IgD-negative memory B cell (primary cell): ENCODE measurements around the gene PPFIA3. TPM values are rescaled to one million over a fixed set of nuclear protein-coding genes. Genes with fewer than 3 reads are reported as not detected.

Experiments used
- H3K27ac Mint-ChIP-seq, 3 donors: one replicate each; pipeline ENCODE4 v1.8.0; 2020 to 2022; ENCODE audit warnings: mild to moderate bottlenecking in 3 of 3, mixed read lengths in 3 of 3, moderate library complexity in 1 of 3
- H3K27me3 Mint-ChIP-seq: one replicate; pipeline ENCODE4 v1.8.0; 2021; ENCODE audit warnings: mixed read lengths
- H3K36me3 Mint-ChIP-seq: one replicate; pipeline ENCODE4 v1.8.0; 2020; ENCODE audit warnings: mild to moderate bottlenecking, mixed read lengths
- H3K4me1 Mint-ChIP-seq, 3 donors: one replicate each; pipeline ENCODE4 v1.8.0; 2020 to 2022; ENCODE audit warnings: mixed read lengths in 3 of 3, mild to moderate bottlenecking in 1 of 3
- H3K4me3 Mint-ChIP-seq, 4 donors: one replicate each; pipeline ENCODE4 v1.8.0; 2020 to 2022; ENCODE audit warnings: mild to moderate bottlenecking in 4 of 4, mixed read lengths in 4 of 4, moderate library complexity in 3 of 4
- H3K9me3 Mint-ChIP-seq, 3 donors: one replicate each; pipeline ENCODE4 v1.8.0; 2020 to 2021; ENCODE audit warnings: mixed read lengths in 3 of 3, mild to moderate bottlenecking in 1 of 3
- polyA plus RNA-seq: library from polyadenylated mRNA; unstranded; fragments of 300-500 nt; fragmentation: Illumina TruSeq; gene quantifications from one replicate; pipeline ENCODE4 v1.2.3, GENCODE V29; 2021

The PPFIA3 gene
- polyA plus RNA-seq, 1 donor from 2014 or later, result not detected

DNA sequence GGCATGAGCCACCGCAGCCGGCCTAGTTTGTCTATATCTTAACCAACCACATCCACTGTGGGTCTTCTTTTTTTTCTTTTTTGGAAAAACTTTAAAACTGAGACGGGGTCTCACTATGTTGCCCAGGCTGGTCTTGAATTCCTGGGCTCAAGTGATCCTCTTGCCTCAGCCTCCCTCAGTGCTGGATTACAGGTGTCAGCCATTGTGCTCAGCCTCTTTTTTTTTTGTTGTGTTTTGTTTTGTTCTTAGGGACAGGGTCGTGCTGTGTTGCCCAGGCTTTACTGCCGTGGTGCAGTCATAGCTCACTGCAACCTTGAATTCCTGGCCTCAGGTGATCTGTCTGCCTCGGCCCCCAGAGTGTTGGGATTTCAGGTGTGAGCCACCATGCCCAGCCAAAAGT is 26.7 kb upstream of the PPFIA3 start:
- Mint-ChIP-seq H3K36me3 (peaks cover 1% of the 10 kb centered on the region), H3K27me3 (no peaks in the 10 kb centered on the region), H3K4me1 (peaks cover 3 to 8% (median 3%) of the 10 kb centered on the region in 3 donors), H3K27ac (no peak overlapping the region), H3K4me3 (no peak overlapping the region), H3K9me3 (no peaks in the 10 kb centered on the region)

DNA sequence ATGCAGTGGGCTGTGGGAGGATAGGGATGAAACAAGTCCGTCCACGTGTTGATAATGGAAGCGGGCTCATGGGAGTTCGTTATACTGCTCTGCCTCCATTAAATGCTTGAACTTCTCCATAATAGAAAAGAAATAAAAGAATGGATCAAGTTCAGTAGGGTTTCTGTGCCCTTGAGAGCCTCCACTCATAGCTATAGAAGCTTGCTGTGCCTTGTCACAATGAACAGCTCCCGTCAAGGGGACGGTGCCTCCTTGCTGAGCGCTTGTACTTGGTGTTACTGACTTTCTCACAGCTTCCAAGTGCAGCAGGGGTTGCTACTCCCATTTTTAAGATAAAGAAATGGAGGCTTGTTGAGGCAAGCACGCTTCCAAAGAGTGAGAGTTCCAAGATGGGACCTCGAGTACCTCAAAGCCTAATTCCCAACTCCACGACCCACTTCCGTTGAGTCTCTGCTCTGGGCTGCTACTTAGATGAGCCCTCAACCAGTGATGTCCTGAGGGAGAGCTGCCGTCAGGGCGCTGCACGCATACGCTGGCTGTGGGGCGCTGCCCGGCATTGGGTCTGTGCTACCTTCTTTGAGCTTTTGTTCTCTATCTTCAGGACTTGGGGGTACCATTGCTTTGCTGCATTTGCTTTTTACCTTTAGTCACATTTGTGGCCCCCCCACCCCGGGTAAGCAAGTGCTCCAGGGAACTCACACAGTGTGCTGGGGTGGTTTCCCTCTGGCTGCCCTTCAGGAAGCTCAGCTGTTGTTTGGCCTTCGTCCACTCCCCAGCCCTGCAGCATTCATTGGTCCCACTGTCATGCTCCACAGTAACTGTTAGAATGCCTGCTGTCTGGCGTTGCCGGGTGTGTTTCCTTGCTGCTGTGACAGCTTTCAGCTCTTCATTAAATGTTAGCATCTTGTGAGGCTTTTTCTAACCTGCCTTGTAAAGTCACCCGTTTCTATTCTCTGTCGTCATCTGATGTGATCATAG is 24.6 kb upstream of the PPFIA3 start:
- Mint-ChIP-seq H3K4me1 (peaks cover 2 to 7% (median 3%) of the 10 kb centered on the region in 3 donors), H3K36me3 (peaks cover 1% of the 10 kb centered on the region), H3K9me3 (no peaks in the 10 kb centered on the region), H3K4me3 (peak overlapping the region in 1 of 4 donors; percentile 15), H3K27ac (peak overlapping the region; percentile 50 to 86 (median 63)), H3K27me3 (no peaks in the 10 kb centered on the region)

DNA sequence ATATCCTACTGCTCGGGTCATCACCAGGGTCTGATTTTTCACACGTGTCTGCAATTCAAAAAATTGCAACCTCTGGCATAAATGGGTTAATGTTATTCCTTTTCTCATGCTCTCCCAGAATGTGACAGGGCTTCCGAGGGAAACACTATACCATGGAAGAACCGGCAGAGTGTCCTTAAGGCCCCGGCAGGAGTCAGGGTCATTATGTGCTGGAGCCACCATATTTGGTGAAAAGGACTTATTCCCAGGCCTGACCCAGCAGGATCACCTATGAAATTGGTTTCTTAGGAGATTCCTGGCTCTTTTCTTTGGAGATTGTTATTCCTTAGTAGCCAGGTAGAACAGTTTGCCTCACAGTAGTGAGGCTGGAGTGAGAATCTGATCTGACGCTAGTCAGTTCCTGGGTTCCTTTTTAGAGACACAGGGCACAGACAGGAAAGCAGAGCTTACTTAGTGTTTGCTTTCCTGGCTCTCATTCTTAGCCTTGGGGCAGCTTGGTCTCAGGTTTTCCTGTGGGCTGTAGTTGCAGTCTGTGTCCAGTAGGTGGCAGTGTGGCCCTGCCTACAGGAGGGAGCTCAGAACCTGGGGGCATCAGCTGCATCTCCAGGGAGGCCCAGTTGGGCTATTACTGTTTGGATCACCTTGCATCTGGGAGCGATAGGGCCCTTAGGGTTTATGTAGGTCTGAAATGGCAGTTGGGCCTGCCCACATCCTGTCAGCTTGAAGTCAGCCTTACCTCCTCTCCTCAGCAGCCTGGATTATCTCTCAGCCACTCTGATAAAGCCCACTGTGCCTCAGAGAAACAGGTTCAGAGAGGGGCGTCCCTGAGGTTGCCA is 21.7 kb upstream of the PPFIA3 start:
- no peaks in the 10 kb centered on the region for H3K9me3 Mint-ChIP-seq
- no peaks in the 10 kb centered on the region for H3K27me3 Mint-ChIP-seq
- no peaks in the 10 kb centered on the region for H3K36me3 Mint-ChIP-seq
- H3K4me1 Mint-ChIP-seq, result peaks cover 0 to 7% (median 1%) of the 10 kb centered on the region in 3 donors
- H3K4me3 Mint-ChIP-seq, result no peak overlapping the region
- peak overlapping the region in 1 of 3 donors; percentile 66 for H3K27ac Mint-ChIP-seq

DNA sequence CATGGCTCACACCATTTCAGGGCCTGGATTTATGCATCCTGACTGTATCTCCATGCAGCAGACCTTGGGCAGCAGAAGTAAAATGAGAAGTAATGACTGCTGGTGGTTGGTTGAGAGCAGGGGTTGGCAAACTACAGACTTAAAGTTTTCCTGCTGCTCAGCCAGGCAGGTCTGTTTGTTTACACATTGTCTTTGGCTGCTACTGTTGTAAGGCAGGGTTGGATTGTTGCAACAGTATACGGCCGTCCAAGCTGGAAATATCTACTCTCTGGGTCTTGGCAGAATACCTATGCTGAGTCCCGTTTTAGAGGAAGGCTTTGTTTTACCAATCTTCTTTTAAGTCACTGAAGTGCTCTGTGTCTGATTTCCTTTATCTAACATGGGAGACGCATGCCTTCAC is 20.5 kb upstream of the PPFIA3 start:
- H3K36me3 Mint-ChIP-seq, result no peaks in the 10 kb centered on the region
- H3K4me1 Mint-ChIP-seq, result peaks cover 0 to 7% (median 1%) of the 10 kb centered on the region in 3 donors
- no peak overlapping the region for H3K4me3 Mint-ChIP-seq
- H3K27ac Mint-ChIP-seq, result peak overlapping the region in 1 of 3 donors; percentile 50
- no peaks in the 10 kb centered on the region for H3K9me3 Mint-ChIP-seq
- H3K27me3 Mint-ChIP-seq, result no peaks in the 10 kb centered on the region

DNA sequence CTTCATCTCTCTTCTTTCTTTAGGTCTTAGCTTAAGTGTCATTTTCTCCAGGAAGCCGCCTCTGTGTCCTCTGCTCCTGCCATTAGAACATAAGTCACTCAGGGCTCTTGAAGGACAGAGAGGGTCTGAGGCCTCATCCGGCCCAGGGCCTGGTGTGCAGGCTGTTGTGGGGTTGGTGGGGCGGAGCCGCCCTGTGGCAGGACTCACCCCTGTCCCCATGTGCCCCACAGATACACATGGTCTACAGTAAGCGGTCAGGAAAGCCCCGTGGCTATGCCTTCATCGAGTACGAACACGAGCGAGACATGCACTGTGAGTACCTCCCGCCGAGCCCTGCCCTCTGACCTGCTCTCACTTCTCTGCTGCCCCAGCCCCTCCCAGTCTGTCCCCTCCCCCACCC is 18.2 kb upstream of the PPFIA3 start:
- peaks cover 0 to 7% (median 1%) of the 10 kb centered on the region in 3 donors for H3K4me1 Mint-ChIP-seq
- no peak overlapping the region for H3K27ac Mint-ChIP-seq
- H3K36me3 Mint-ChIP-seq, result peaks cover 2% of the 10 kb centered on the region
- H3K4me3 Mint-ChIP-seq, result no peak overlapping the region
- no peaks in the 10 kb centered on the region for H3K27me3 Mint-ChIP-seq
- no peaks in the 10 kb centered on the region for H3K9me3 Mint-ChIP-seq

DNA sequence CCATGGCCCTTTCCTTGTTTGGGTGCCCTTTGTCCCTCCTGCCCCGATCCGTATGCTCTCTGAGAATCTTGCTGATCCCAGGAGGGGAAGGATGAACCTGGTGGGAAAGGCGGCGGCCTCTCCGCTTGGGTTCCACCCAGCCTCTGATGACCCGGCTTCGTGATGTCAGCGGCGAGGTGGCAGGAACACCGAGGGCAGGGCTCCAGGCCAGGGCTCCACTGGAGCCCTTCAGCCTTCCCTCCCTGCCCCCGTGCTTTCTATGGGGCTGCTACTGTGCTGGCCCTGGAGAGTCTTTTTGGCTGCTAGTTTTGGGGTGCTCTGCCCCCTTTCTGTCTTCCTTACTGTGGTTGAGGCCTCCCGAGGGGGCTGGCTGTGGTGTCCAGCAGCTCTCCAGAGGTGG is 17.0 kb upstream of the PPFIA3 start:
- peaks cover 8% of the 10 kb centered on the region for H3K36me3 Mint-ChIP-seq
- peak overlapping the region in 1 of 3 donors; percentile 86 for H3K27ac Mint-ChIP-seq
- no peaks in the 10 kb centered on the region for H3K27me3 Mint-ChIP-seq

DNA sequence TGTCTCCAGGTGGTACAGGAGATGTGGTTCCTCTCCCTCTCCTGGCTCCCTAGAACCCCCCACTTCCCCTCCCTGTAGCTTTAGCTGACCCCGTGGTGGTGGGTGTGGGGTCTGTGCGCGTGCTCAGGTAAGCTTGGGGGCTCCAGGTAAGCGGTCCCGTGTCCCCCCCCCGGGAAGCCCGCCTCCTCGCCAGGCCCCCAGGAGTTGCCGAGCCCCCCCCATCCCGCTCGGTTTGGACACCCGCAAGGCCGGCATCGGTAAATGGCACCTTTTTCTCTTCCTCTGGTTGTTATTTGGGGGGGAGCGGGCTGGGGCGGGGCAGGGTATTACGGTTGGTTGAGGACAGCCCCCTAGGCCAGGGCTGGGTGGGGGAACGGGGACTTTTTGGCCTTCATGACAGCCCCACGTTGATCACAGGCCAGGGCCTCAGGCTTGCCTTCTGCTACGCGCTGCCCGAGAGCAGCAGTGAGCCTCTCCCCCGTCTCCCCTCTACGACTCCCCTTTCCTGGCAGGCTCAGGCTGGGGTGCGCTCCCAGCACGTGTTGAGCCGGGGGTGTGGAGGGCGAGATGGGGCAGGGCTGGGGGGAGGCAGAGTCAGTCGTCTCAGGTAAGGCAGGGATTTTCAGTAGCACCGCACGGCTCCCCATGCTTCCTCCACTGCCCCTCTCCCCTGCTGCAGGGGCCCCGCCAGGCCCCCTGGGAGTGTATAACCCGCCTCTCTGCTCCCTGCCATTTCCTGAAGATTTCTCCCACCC is 15.8 kb upstream of the PPFIA3 start:
- H3K4me1 Mint-ChIP-seq, result peaks cover 0 to 3% (median 2%) of the 10 kb centered on the region in 3 donors
- no peaks in the 10 kb centered on the region for H3K9me3 Mint-ChIP-seq
- no peak overlapping the region for H3K4me3 Mint-ChIP-seq
- no peak overlapping the region for H3K27ac Mint-ChIP-seq
- H3K36me3 Mint-ChIP-seq, result peaks cover 8% of the 10 kb centered on the region
- no peaks in the 10 kb centered on the region for H3K27me3 Mint-ChIP-seq

More for the DNA sequence above, 17.0 kb upstream of the PPFIA3 start:
- Mint-ChIP-seq H3K4me1 (peaks cover 2 to 7% (median 3%) of the 10 kb centered on the region in 3 donors), H3K9me3 (no peaks in the 10 kb centered on the region), H3K4me3 (no peak overlapping the region)

DNA sequence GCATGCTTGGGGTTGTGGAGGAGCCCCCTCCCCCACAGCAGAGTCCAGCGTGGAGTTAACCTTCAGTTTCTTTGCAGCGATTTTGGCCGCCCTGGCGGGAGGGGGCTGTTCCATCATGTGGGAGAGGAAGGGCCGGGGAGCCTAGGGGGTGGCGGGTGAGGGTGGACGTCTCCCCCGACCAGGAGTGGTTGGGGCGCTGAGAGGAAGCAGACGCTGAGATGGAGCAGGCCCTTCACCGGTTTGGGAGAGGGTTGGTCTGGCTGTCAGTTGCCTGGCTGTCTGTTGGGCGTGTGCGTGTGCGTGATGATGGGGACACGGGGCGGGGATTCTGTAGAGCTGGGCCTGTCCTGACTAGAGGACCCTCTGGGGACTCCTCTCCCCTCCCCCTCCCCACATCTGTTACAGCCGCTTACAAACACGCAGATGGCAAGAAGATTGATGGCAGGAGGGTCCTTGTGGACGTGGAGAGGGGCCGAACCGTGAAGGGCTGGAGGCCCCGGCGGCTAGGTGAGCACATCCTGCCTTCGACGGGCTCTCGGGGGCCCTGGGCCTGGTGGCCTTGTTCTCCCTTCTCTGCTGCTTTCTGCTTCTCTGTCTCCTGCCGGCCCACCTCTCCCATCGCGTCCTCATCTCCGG is 15.0 kb upstream of the PPFIA3 start:
- peak overlapping the region in 1 of 4 donors; percentile 52 for H3K4me3 Mint-ChIP-seq

DNA sequence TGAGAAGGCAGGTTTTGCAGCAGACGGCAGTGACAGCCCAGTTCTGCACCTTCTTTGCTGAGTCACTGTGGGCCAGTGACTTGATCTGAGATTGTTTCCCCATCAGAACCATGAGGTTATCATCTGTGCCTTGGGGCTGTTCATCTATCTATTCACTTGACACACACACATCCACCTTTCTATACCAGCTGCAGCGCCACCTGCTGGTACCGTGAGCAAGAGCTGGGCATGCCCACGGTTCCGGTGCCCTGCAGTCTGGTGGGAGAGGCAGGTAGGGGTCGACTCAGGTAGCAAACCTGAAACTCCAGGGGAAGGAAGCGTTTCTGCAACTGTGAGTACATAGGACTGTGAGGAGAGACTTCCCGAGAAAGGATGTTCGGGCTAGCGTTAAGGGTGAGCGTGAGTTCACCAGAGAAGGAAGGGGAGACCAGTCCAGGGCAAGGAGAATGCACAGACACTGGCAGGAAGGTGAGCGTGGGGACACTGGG is 12.7 kb upstream of the PPFIA3 start:
- H3K9me3 Mint-ChIP-seq, result no peaks in the 10 kb centered on the region

More for the DNA sequence above, 15.0 kb upstream of the PPFIA3 start:
- H3K9me3 Mint-ChIP-seq, result no peaks in the 10 kb centered on the region
- peaks cover 9% of the 10 kb centered on the region for H3K36me3 Mint-ChIP-seq
- H3K27ac Mint-ChIP-seq, result peak overlapping the region in 1 of 3 donors; percentile 89
- H3K27me3 Mint-ChIP-seq, result no peaks in the 10 kb centered on the region
- peaks cover 0 to 3% (median 2%) of the 10 kb centered on the region in 3 donors for H3K4me1 Mint-ChIP-seq

DNA sequence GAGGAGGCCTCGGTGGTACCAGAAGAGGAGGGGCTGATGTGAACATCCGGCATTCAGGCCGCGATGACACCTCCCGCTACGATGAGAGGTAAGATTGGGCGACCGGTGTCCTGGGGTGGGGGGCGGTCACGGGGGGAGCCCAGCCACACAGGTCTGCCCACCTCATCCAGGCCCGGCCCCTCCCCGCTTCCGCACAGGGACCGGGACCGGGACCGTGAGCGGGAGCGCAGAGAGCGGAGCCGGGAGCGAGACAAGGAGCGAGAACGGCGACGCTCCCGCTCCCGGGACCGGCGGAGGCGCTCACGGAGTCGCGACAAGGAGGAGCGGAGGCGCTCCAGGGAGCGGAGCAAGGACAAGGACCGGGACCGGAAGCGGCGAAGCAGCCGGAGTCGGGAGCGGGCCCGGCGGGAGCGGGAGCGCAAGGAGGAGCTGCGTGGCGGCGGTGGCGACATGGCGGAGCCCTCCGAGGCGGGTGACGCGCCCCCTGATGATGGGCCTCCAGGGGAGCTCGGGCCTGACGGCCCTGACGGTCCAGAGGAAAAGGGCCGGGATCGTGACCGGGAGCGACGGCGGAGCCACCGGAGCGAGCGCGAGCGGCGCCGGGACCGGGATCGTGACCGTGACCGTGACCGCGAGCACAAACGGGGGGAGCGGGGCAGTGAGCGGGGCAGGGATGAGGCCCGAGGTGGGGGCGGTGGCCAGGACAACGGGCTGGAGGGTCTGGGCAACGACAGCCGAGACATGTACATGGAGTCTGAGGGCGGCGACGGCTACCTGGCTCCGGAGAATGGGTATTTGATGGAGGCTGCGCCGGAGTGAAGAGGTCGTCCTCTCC is 11.5 kb upstream of the PPFIA3 start:
- Mint-ChIP-seq H3K27me3 (no peaks in the 10 kb centered on the region), H3K4me1 (peaks cover 0 to 3% (median 2%) of the 10 kb centered on the region in 3 donors), H3K36me3 (peaks cover 9% of the 10 kb centered on the region), H3K4me3 (no peak overlapping the region), H3K27ac (peak overlapping the region in 1 of 3 donors; percentile 76), H3K9me3 (no peaks in the 10 kb centered on the region)

More for the DNA sequence above, 12.7 kb upstream of the PPFIA3 start:
- Mint-ChIP-seq H3K27ac (peak overlapping the region in 2 of 3 donors; percentile 34 to 76), H3K4me1 (peaks cover 0 to 3% (median 2%) of the 10 kb centered on the region in 3 donors), H3K36me3 (peaks cover 9% of the 10 kb centered on the region), H3K27me3 (no peaks in the 10 kb centered on the region), H3K4me3 (peak overlapping the region in 3 of 4 donors; percentile 22 to 49 (median 32))

DNA sequence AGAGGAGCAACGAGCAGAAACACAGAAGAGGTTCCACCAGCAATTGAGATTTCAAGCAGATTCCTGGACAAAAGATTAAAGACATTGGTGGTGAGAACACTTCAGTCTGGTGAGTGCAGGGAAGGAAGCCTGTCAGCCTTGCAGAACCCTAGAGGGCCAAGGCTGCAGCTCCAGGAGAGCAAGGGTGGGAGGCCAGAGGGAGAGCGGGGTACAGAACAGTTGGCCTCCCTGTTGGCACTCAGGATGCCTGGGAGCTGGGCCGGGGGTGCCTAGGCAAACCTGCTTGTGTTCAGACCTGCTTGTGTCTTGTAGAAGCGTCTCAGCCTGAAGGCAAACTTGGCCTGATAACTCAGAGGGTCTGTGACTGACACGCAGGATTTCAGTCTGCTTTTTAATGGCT is 10.3 kb upstream of the PPFIA3 start:
- Mint-ChIP-seq H3K27ac (no peak overlapping the region), H3K9me3 (no peaks in the 10 kb centered on the region), H3K4me1 (peaks cover 4 to 10% (median 9%) of the 10 kb centered on the region in 3 donors), H3K27me3 (no peaks in the 10 kb centered on the region), H3K36me3 (peaks cover 9% of the 10 kb centered on the region), H3K4me3 (peak overlapping the region in 1 of 4 donors; percentile 33)

DNA sequence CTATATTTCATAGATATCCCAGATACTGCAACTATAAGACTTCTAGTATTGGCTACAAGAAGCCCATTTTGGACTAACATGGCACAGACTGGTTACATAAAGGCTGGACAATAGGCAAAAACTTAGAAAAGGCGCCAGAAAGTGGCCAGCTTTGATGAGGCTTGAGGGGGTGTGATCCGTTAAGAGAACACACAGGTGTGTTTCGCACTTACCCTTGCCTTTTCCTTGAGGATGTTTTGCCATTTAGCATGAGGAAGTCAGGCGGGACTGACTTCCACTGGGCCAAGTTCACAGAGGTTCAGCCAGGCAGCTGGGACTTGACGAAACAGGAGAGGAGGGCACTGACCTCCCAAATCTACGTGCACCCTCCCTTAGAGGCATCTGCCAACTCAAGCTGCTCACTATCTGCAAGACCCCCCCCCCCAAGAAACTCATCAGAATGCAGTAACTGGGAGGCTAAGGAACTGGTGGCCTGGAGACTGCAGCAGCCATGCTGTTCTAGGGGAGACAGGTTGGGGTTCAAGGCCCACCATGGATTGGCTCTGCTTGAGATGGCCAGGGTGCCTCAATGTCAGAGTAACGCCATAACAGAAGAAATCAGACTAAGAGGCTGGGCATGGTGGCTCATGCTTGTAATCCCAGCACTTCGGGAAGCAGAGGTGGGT is 9.6 kb upstream of the PPFIA3 start:
- Mint-ChIP-seq H3K36me3 (peaks cover 9% of the 10 kb centered on the region), H3K4me3 (peak overlapping the region in 1 of 4 donors; percentile 33), H3K27me3 (no peaks in the 10 kb centered on the region), H3K27ac (no peak overlapping the region), H3K4me1 (peaks cover 4 to 10% (median 9%) of the 10 kb centered on the region in 3 donors), H3K9me3 (no peaks in the 10 kb centered on the region)

DNA sequence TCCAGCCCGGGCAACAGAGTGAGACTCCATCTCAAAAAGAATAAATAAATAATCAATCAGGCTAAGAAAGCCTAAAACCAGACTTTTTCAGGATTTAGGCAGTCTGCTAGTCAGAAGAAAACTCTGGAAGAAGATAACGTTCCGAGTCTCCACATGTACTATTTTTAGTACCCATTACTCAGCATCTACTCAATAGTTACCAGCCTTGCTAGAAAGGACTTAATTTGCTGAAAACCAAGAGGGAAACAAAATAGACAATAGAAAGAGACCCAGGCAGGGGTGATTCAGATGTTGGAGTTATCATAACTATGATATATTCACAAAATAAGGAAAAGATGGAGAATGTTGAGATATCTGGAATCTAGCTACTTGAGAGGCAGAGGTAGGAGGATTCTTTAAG is 8.8 kb upstream of the PPFIA3 start:
- H3K4me1 Mint-ChIP-seq, result peaks cover 9 to 13% (median 11%) of the 10 kb centered on the region in 3 donors
- H3K4me3 Mint-ChIP-seq, result peak overlapping the region in 1 of 4 donors; percentile 68
- peaks cover 7% of the 10 kb centered on the region for H3K36me3 Mint-ChIP-seq
- no peaks in the 10 kb centered on the region for H3K9me3 Mint-ChIP-seq
- H3K27ac Mint-ChIP-seq, result no peak overlapping the region
- no peaks in the 10 kb centered on the region for H3K27me3 Mint-ChIP-seq
